DMS79 (cell line): ENCODE results near the gene COA8.
A peak's percentile ranks its signal among the peaks of the same experiment; 100 is the strongest.

ENCODE experiments used
- DNase-seq: peaks from one replicate; lab custom pipeline; 2025; lab: John Stamatoyannopoulos, UW

The COA8 gene

DNA sequence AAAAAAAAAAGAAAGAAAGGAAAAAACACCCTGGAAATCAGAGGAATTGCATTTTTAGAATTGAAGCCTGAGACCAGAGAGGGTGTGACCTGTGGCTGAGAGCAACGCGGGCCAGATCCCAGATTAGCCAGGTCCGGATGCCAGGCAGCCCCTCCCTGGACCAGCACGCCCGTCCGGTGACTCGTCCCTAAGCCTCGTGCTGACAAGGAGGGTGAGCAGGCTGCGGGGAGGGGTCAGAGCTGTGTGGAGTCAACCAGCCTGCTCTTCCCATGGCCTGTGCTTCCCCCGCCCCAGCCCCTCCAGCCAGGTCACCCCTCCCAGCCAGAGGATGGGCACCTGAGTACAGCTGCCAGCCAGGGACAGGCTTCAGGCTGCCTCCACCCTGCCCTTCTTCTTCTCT, 62.1 kb downstream of the COA8 start:
- no peak for DNase-seq

DNA sequence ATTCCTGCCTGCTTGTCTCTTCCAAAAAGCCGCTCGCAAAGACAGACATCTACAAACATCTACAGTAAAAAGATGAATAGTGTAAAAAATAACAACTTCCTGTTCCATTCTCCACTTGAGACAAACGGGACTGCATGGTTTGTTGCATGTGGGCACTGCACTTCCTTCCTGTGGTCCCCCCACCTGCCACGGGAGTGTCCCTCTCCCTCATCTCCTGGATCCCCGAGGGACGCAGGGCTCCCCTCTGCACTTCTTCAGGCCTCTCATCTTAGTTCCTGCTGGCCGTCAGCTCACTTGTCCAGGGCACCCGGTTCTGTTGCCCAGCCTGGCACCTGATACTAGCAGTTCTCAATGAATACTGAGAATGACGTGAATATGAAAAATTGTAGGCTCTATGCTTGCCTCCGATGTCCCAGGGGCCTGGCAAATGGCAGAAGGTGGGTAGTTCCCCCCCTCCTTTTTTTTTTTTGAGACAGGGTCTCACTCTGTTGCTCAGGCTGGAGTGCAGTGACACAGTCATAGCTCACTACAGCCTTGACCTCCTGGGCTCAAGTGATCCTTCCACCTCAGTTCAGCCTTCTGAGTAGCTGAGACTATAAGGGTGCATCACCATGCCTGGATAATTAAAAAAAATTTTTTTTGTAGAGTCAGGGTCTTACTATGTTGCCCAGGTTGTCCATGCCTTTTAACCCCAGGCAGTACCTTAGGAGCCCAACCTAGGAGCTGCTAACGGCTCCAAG, 62.8 kb downstream of the COA8 start:
- DNase-seq, result no peak

GRCh38 chr14:103626146-103626850, 63.5 kb downstream of the COA8 start:
- no peak for DNase-seq

- no peak for DNase-seq
Observed at GRCh38 chr14:103627073-103628025, 64.6 kb downstream of the COA8 start.

DNA sequence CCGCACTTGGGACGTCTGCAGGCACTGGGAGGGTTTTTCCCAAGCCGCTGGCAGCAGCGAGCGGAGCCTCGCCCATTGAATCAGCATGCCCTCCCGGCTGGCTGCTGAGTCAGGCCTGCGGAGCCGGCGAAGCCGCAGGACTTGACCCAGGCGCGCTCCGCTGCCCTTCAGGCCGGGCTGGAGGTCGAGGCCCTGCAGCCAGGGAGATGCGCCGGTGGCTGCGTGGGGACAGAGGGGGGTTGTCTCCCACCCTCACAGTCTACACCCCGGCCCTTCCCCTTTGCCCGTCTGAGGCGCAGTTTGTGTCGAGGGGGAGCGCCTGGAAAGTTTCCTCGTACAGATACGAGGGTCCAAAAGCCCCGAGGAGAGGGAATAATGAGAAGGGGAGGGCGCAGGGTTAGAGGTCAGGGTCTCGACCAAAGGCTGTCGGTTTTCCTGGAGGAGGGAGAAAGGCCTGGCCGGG, 65.5 kb downstream of the COA8 start:
- no peak for DNase-seq

GRCh38 chr14:103628684-103629502, 66.1 kb downstream of the COA8 start, which contains the start of gene KLC1:
Gene KLC1 (plus strand): TSS chr14:103629211. CDS start chr14:103654565, 25,354 bp downstream.
- DNase-seq, result peak; percentile 67

GRCh38 chr14:103629503-103630121, 66.9 kb downstream of the COA8 start:
- no peak for DNase-seq

- DNase-seq, result no peak
Observed at GRCh38 chr14:103630364-103631108, 67.8 kb downstream of the COA8 start.

DNA sequence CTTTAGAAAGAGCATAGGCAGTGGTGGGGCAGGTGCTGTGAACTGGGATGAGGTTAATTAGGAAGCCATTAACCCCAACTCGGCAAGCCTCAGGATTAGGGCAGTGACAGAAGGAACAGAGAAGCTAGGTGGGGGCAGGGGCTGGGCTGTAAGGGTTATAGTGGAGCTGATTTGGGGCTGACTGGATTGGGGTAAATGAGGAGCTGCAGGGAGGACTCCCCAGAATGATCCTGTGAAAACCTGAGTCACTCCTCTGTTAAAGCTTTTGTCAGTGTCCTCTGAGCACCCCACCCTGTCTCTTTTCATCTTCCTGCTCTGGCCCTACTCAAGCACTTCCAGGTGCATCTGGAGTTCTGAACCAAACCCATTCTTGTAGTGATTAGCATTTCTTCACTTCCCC, 70.6 kb downstream of the COA8 start:
- no peak for DNase-seq

DNA sequence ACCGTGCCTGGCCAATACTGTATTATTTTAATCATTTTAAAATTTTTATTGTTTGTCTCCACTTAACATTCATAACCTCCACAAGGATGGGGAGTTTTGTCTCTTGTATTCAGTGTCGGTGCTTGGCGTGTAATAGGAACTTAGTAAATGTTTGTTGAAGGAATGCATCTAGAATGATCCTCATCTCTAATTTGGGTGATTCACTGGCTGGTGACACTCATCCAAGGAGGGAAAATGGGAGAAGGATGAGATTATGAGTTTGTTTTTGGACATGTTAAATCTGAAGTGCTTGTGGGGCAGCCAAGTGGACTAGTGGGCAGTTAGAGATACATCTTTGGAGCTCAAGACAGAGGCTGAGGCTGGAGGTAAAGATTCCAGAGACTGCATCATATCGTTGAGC, 71.4 kb downstream of the COA8 start:
- DNase-seq, result no peak

DNA sequence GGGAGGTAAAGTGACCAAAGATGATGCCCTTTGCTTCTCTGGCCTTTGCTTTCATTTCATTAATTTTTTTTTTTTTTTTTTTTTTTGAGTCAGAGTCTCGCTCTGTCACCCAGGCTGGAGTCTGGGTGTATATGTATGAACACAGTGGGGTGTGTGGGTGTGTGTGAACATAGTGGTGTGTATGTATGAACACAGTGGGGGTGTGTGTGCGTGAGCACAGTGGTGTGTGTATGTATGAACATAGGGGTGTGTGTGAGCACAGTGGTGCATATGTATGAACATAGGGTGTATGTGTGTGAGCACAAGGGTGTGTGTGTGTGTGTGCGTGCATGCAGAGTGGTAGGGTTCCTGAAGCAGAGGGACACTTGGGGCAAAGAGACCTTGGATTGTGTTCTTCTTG, 75.8 kb downstream of the COA8 start:
- no peak for DNase-seq
